GM12865 (cell line): ENCODE measurements around the gene GRAP2.

Source experiments
- DNase-seq: peaks from one replicate; pipeline ENCODE4 v3.0.0; 2010; ENCODE audit warnings: low read depth
- H3K4me3 ChIP-seq: 2 replicates; pipeline ENCODE4 v1.5.1; 2011; ENCODE audit warnings: mild to moderate bottlenecking, low read depth, low read length, control low read depth
- CTCF ChIP-seq: IDR thresholded peaks from 2 replicates; pipeline ENCODE4 v1.5.1; 2011; ENCODE audit warnings: low read length, control low read depth, low read depth, inconsistent platforms; ENCODE audit not compliant: insufficient read depth; ENCODE audit errors: missing control alignments

The GRAP2 gene

GRCh38 chr22:39925909-39926679 lies 25.2 kb downstream of the GRAP2 start:
- DNase-seq: no peak
- no peak for TF ChIP-seq CTCF
- no peak overlapping the region for H3K4me3 ChIP-seq

GRCh38 chr22:39926753-39927152 lies 25.9 kb downstream of the GRAP2 start:
- no peak for TF ChIP-seq CTCF
- H3K4me3 ChIP-seq: no peak overlapping the region
- no peak for DNase-seq

DNA sequence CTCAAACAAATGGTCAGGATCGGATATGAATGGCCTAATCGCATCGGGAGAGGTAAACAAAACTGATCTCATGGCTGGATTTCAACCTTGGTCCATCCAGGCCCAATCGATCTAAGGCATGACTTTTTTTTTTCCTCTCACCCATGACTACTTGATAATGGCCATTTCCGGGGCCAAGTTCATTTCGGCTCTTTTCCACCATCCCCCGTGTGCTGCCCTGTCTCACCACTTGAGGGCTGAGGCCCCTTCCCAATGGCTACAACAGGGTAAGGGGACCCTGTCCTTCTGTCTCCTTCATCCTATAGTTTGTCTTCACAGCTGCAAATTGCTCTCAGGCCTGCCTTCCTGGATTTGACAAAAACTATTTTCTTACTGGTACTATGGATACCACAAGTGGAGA lies 26.7 kb downstream of the GRAP2 start:
- no peak overlapping the region for H3K4me3 ChIP-seq
- peak; percentile 2 for TF ChIP-seq CTCF
- no peak for DNase-seq

DNA sequence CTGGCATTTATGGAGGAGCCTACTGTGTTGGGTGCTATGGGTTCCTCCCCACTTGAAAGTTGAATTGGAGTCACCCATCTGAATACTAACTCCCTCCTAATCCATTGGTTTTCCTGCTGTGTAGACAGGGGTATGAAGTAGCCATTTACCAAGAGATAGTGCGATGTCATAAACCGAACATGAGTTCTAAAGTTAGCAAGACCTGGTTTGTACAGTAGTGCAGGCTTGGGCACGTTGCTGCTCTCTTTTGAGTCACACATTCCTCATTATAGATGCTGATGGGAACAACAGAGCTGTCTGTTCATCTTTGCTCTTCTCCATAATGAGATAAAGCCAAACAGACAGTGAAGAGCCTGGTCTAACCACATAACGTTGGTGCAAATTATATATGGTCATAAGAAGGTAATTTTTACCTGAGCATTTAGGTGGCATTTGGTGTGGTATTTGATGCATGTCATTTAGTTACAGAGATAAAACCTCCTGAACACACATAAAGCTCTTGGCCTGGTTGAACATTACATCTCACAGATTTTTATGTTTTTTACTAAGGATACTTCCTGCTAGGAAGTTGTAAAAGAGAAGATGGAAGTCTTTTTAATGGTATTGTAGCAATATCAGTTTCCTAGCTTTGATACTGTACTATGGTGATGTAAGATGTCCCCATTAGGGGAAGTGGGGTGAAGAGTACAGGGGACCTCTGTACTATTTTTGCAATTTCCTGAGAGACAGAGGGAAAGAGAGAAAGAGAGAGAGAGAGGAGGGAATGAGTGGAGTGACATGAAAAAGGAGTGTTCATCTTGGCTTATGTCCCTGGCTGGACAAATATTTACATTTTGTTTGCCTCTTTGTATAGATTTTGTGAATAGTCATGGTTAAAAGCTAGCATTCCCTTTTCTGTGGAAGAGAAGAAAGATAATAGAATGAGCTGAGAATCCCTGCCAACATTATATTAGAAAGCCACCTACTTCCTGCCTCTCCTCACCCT lies 27.9 kb downstream of the GRAP2 start:
- no peak for DNase-seq
- H3K4me3 ChIP-seq: no peak overlapping the region
- no peak for TF ChIP-seq CTCF

GRCh38 chr22:39931251-39931650 lies 30.4 kb downstream of the GRAP2 start:
- no peak overlapping the region for H3K4me3 ChIP-seq
- TF ChIP-seq CTCF: no peak
- DNase-seq: no peak

DNA sequence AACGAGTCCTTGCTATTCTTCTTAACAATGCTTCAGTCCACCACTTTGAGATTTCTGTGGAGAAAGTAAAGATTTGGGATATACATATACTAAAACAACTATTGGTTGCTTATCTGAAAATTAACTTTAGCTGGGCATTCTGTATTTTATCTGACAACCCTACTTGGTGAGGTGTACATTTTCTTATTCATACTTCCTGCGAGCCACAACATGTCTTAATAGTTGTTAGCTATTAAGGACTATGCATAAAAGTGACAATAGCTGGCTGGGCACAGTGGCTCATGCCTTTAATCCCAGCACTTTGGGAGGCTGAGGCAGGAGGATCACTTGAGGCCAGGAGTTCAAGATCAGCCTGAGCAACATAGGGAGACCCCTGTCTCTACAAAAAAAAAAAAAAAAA lies 31.3 kb downstream of the GRAP2 start:
- no peak overlapping the region for H3K4me3 ChIP-seq
- DNase-seq: no peak
- TF ChIP-seq CTCF: no peak
